ENCODE measurements around the gene ECM2. TPM values are rescaled to one million over a fixed set of nuclear protein-coding genes. Genes with fewer than 3 reads are reported as not detected.

The ECM2 gene
- total RNA-seq, 1 experiment from 2014 or later: 2.0 TPM

DNA sequence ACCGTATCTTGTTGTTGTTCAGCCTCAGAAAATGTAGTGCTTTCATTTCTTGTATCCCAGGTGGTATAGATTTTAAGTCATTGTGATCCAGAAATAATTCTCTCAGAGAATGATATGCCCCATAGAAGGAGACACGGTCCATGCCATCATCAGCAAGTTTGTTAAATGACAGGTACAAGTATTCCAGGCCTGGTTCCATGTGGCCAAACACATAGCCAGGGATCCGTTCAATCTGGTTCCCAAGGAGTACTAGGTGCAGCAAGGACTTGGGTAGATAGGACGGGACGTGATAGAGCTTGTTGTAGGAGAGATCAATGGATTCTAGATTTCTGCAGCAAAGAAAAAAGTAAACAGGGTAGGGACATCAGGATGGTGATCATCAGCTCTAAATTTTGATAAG, 35.1 kb downstream of the ECM2 start:
- DNase-seq (ENCODE audit: low spot score): no peak

DNA sequence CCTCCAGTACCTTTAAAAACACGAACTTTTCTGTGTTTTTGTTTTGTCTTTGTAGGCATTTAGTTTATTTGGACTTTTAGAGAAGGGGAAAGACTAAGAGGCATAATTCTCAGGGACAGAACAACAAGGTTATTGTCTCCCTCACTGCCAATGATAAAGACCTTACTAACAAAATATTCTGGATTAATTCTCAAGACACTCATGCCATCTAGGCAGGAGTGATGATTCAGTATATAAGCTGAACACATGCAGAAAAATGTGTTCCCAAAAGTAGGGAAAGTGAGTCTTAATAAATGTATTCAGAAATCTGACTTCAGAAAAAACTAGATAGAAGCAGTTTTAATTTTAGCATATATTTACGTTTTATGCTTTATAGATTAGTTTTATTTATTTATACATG, 36.1 kb downstream of the ECM2 start:
- no peak for DNase-seq (ENCODE audit: low spot score)

DNA sequence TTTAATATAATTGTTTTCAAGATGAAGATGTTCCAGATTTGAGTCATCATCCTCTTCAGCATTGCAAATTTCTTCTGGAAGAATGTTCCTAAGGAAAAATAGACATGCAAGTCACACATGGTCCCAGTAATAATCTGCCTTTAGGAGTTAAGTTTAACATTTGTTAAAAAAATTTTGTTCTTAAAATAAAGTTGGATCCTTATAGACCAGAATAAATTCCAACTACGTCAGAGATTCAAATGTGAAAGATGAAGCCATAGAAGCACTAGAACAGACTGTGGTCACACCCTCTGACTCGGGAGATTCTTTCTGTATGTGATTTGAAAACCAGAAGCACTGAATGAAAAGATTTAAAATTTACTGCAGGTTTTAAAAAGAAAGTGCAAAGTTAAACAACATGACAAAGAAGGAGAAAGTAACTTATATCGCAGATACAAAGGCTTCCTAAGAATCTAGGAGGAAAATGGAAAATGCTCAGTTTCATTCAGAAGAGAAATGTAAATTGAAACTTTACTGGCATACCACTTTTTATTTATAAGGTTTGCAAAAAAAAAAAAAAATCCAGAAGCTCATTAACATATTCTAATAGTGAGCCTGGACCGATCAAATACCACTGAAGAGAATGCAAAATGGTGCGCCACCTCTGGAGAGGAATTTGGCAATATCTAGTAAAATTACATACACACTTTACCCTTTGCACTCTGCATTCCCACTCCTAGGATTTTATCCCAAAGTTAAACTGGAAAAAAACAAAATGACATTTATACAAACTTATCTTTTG, 39.2 kb downstream of the ECM2 start:
- no peak for DNase-seq (ENCODE audit: low spot score)

DNA sequence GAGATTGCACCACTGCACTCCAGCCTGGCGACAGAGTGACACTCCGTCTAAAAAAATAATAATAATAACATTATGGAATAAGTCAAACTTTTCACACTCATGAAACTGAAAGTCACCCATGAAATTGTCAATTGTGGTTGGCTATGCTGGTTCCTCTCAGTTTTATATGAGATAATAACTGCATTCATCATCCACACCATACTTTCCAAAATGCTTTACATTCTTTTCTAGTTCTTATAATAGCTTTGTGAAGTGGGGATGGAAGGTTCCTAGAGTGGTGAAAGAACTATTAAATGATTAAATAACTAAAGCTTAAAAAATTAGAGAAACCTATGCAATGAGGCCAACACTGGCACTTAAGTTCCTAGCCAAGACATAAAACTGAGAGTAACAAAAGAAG, 40.9 kb downstream of the ECM2 start:
- DNase-seq (ENCODE audit: low spot score): no peak

DNA sequence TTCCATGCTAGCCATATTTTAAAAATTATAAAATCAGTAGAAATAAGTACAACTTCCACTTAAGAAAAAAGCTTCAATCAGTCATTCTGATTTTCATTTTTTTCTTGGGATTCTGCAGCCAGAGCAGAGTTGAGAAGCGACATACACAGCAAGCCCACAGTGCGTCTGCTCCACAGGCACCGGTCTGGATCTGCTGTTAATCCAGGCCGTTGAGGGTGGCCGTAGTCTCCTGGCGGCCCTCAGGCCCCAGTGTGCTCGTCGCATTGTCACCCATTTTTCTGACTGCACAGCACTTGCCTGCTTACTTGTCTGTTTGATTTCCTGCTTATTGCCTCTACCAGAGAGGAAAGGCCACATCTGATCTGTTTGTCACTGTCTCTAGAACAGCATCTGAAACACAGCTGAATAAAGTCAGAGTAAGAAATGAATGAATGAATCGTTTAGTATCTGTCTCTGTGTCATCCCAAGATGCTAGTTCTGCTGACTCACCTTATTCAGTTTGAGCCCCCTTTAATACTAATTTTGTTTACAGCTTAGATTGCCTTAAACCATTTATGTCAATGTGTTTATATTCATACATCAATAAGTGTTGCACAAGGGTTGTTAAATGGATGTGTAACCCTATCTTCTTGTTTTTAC, 41.9 kb downstream of the ECM2 start:
- no peak for DNase-seq (ENCODE audit: low spot score)

DNA sequence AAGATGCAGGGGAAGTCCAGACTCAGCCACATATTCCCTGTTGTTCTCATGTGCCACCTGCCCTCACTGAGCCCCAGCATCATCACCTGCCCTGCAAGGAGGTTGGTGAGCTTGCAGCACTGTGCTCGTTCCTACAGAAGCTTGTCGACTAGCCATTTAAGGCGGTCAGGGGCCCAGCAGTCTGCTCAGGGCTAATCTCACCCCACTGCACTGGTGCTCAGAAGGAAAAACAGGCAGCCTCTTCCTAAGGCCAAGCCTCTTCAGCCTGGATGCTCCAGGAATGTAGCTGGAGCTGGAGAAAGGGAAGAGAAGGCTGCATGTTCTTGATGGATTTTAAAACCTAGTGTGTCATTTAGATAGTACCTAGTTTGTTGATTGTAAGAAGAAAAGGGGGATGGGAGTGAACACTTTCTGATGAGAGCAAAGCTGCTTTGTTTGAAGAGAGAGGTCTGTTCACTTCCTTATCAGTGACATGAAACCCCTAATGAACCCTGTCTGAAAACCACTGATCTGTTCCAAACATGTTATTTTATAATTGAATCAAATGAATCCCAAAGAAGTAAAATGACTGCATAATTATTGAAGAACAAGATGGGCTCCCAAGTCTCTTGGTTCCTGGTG, 42.9 kb downstream of the ECM2 start:
- no peak for DNase-seq (ENCODE audit: low spot score)

DNA sequence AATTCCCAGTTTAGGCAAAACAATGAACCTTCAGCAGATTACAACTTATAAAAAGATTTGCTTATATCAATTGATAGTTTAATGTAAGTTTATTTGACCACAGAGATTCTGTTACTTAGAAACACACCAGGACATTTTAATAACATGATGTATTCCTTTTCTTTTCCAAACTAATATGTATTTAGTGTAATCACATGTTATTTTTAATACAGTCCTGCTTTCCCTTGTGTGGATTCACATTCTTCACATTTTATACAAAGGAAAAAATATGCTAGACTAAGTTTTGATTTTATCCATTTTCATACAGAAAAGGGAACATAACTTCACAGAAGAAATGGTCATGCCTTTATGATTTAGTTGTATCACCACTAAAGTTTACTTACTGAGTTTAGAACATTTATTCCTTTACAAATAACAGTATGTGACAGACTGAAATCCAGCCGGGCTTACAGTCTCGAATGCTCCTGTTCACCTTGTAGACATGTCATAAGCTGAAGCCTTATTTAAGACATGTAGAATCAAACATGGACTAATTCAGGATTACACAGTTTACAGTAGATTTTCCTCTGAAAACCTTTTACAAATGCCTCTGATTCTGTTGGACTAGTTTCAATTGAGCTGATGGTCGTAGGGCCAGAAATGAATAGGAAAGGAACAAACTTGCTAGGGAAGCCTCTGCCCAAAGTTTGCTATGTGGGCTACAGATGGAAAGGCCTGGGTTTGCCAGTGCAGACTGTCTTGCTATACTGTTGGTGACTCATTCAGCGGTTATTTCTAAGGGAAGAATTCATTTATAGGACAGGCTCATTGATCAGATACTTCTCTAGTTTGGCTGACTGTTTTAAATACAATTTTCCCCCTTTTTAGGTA, 46.9 kb downstream of the ECM2 start:
- no peak for DNase-seq (ENCODE audit: low spot score)

DNA sequence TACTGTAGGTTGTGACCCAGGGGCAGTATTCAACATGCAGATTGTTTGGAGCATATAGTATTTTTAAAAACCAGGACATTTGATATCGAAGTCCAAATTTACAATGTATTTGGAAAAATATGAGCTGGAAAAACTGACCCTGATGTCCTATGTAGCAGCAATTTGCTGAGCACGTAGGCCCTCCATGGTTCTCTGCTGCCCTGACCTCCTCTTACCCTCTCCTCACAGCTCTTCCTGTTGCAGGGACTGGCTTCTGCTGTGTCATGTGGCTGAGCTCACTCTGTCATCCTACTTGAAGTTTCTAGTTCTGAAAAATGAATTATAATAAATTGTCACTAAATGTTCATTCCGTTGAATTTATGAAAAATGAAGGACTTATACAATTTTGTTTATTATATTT, 49.4 kb downstream of the ECM2 start:
- no peak for DNase-seq (ENCODE audit: low spot score)

DNA sequence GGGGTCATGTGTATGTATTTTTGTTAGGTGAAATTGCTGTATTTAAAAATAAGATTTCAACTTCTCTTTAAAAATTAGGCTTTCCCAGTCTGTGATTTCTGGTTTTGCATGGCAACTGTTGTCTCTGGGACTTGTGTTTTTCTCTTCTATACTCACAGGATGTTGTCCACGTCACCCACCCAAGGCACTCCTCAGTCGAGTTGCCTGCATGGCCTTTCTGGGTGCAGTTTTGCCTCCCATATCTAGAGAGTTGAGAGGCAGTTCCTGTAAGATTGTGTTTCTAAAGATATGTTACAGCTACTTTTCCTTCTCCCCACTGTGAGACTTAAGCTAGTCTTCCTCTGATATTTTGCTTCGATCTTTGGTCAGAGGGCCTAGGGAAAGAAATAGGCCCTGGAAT, 51.2 kb downstream of the ECM2 start:
- no peak for DNase-seq (ENCODE audit: low spot score)

DNA sequence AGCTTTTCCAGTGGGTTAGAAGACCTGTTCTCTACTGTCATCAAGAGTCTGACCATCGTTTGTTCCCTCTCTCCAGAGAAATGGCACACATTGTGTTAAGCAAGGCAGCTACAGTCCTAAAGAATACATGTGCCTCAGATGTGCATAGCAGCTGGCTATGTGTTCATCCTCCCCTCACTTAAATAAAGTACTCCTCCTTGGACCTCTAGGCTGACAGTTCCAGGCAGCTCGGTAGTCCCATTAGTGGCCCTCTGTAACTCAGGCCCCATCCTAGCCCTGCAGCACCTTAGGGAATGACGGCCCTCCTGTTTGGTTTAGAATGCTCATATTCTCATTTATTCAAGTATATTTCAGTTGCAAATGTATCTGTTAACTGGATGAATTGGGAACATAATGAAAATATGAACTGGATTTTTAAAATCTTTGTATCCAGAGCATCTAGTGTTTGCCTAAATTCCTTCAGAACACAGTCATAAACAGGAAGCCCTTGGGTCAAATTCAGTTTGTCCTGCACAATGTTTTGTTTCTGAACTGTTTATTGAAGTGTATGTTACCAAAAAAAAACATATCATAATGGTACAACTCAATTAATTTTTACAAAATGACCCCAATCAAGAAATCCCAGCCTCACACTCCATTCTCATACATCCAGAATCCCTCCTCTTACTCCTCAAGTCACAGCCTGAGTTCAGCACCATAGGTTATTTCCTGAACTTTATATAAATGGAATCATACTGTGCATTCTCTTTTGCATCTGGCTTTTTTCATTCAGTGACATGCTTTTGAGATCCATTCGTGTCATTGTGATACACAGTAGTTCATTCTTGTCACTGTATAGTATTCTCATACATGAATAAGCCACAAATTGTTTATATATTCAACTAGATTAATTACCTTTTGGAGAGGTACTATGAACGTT, 51.9 kb downstream of the ECM2 start:
- DNase-seq (ENCODE audit: low spot score): no peak

DNA sequence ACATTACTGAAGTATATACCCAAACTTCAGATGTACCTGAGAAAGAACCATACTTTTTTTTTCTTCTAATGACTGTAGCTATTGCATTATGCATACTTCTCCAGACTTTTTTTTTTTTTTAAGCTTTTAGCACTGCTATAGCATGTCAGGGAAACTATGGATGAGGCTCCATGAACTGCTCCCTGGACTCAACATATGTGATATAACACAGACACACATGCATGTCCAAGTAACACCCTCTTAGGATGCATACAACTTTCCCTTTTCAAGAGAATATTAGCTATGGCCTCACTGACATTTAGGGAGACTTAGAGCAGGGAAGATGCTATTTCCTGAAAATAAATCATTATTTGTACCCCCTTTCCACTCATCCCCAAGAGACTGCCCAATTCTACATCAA, 53.0 kb downstream of the ECM2 start:
- DNase-seq (ENCODE audit: low spot score): no peak

DNA sequence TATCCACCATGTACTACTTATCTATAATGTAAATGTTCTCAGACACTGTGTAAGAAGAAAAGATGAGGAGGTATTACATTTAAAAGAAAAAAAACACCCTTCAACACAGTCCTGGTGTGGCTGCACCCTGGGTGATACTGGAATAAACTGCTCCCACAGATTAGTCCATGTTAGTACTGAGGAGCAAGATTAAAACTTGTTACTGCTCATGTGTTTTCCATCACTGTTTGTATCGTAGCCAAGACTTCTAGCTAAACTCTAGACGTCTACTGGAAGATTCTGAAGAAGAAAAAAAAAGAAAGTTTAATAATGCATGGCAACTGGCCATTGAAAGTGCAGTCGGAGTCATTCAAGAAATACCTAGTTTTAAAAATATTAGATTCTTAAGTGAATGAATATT, 53.5 kb downstream of the ECM2 start, which contains the start of gene ASPN:
Gene ASPN (minus strand): TSS at position 178 of the 400 bp plus-strand sequence.
- DNase-seq (ENCODE audit: low spot score): no peak

DNA sequence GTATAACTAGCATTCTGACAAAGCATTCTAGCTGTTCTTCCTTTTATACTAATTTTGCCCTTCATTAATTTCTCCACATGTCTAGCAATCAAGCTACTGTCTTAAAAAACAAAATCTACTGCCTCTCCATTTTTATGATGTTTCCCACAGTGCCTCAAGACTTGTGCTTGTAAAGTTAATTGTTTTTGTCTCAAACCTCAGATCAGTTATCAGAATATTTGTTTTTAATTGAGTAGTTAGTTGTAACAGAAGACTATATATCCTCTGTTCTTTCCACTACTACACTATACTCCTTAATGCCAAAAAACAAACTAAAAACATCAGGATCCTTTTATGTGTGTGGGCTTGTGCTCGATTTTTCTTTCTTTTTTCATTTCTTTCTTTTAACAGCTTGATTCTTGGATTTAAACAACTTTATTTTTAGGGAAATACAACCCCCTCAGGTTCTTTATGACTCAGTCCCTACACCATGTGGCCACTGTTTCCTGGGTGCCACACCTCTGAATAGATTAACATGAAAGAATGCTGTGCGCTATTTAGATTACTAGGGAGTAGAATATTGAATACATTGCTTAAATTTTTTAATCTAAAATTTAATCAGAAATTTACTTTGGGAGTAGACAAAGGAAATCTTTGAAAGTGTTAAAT, 54.7 kb downstream of the ECM2 start:
- DNase-seq (ENCODE audit: low spot score): no peak

DNA sequence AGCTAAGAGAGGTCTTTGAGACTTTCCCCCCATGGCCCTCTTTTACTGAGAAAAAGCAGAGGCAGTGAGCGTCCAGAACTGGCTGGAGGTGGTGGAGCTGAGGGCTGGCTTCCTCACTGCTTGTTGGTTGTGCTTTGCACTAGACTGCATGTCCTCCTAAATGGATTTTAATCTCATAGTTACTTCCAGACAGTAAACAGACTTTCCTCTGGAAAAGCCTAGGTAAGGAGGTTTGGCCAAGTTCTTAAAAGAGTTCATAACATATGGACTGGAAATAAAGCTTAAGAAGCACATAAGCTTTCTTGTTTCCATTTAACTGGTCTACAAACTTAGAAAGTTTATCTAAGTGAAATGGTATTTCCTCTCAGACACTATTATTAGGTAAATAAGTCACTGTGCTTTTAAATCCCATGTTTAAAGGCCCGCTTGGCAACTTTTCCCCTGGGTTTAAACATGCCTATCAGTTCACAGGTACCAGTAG, 55.5 kb downstream of the ECM2 start:
- DNase-seq (ENCODE audit: low spot score): no peak

DNA sequence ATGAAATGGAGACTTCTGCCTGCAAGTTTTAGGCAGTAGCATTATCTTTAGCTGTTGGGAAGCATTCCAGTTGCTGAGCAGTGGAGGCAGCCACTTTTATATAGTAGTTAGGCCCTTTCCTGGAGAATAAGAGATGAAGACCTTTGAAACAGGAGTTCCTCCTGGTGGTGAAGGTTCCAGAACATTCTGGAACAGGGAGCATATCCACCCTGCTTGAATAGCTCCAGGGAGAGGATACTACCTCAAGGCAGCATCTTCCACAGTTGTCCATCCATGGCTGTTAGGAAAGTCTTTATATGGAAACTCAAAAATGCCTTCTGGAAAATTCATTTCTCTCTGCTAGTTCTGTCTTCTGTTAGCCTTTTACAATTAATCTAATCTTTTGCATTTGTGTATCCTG, 56.4 kb downstream of the ECM2 start:
- no peak for DNase-seq (ENCODE audit: low spot score)

DNA sequence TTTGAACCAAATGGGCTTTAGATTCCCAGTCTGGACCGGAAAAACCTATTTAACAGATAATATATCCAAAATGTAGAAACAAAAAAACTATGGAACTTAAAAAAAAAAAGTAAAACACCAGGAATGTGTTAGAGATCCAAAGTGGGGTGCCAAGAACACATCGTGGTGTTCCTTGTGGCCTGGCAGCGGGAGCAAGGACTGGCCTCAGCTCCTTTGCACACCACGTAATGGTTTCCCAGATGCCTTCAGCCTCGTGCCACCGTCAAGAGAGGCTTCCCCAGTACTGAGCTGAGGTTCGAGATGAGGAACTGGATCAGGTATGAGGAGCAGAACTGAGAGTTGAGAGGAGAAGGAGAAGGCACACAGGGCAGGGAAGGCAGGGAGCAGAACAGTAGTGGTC, 57.0 kb downstream of the ECM2 start:
- DNase-seq (ENCODE audit: low spot score): no peak

DNA sequence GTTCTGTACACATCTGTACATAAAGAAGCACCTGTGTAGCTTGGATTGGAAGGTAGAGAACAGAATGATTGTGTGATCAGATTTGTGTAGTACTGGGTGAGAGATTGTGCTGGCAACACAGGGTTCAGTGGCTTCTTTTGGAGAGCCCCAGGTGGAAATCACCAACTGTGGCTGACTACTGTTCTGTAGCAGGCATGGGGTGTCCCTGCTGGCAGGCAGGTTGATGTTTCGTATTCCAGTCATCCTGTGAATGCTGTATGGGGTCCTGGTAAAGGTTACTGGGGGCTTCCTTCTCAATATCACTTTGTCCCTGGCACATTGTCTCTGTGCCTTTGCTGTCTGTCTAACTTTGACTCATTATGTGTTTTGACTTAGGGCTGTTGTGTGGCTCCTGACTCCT, 58.8 kb downstream of the ECM2 start:
- DNase-seq (ENCODE audit: low spot score): no peak

DNA sequence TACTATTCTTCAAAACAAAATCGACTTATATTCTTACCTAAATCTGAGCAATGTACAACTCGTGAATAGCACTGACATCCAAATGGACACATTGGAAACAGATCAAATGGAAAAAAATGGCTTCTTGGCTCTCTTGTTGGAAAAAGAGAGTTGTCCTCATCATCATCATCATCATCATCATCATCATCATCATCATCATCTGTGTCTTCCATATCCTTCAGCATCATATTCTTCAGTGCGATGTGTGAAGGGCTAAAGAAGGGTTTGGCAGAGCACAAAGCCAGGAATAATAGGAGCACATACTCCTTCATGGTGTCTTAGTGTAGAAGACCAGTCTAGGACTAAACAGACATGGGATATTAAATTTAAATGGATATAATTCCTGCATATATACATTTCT, 61.2 kb downstream of the ECM2 start:
- DNase-seq (ENCODE audit: low spot score): no peak

DNA sequence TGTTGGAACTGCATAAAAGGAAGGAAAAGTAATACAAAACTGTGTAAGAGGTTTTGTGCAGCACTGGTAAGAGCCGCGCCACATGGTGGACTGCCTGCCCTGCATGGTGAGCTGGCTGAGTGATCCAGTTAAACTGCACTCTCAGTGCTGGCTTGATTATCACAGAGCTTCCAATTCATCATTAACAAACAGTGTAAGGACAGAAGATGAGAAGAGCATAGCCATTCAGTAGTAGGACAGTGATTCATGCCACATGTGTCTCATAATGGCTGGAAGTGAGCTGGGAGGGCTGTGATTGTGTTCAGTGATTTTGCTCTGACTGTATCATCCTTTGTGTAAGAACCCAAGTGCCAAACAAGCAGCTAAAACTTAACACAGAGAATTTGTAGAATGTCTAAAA, 67.6 kb downstream of the ECM2 start:
- DNase-seq (ENCODE audit: low spot score): no peak

DNA sequence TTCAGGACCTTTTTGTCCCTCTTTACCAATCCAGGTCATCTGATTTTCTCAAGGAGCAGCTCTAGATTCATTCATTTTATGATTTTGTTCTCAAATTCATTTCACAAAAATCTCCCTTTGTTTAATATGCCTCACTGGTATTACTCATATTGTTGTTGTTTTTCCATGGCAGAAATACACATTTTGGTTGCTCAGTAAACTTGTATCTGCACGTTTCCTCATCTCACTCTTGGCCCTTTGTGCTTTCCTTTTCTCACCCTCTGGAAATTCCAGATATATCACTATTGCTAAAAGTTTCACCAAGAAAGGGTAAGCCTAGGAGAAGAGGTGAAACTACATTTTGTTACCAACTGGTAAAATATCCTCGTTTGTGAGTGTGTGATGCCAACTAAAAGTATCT, 68.3 kb downstream of the ECM2 start:
- no peak for DNase-seq (ENCODE audit: low spot score)
